WTC11 (cell line): ENCODE measurements around the gene SDK2. TPM values are rescaled to one million over a fixed set of nuclear protein-coding genes. Genes with fewer than 3 reads are reported as not detected.
"Not testable (repeated sequence)": the region's sequence is repeated elsewhere in the genome, so short reads cannot be mapped to it uniquely, and the experiment has no call there.

Experiments used
- ATAC-seq: fragments of 200-7000 bp; cut with Tn5 transposase; 2 replicates; pipeline ENCODE4 v1.10.0; 2021; ENCODE audit warnings: mild to moderate bottlenecking, moderate library complexity
- CTCF ChIA-PET: fragments of 300-600 bp; sonication (Branson Sonifier 250); formaldehyde crosslinking; loops from one replicate; lab custom pipeline; 2021; ENCODE audit warnings: antibody characterized with exemption; lab: Charles Lee
- POLR2A ChIA-PET: fragments of 350-600 bp; sonication (Branson Sonifier 250); formaldehyde crosslinking; loops from one replicate; lab custom pipeline; 2021; ENCODE audit warnings: antibody characterized with exemption; lab: Charles Lee
- DNase-seq: peaks from one replicate; pipeline ENCODE4 v3.0.0; 2021; ENCODE audit warnings: low spot score
- H3K27ac Mint-ChIP-seq: 2 replicates; pipeline ENCODE4 v1.8.0; 2021; ENCODE audit warnings: mixed read lengths
- H3K27me3 Mint-ChIP-seq: 2 replicates; pipeline ENCODE4 v1.8.0; 2021; ENCODE audit warnings: low read depth, mild to moderate bottlenecking, moderate library complexity, mixed read lengths
- H3K36me3 Mint-ChIP-seq: 2 replicates; pipeline ENCODE4 v1.8.0; 2021; ENCODE audit warnings: mixed read lengths
- H3K4me1 Mint-ChIP-seq: 2 replicates; pipeline ENCODE4 v1.8.0; 2022; ENCODE audit warnings: mixed read lengths
- H3K4me3 Mint-ChIP-seq: 2 replicates; pipeline ENCODE4 v1.8.0; 2021; ENCODE audit warnings: mild to moderate bottlenecking, moderate library complexity, mixed read lengths
- H3K9me3 Mint-ChIP-seq: 2 replicates; pipeline ENCODE4 v1.8.0; 2021; ENCODE audit warnings: mixed read lengths
- AFF4 ChIP-seq: sonication (generic); formaldehyde crosslinking; IDR thresholded peaks from 2 replicates; pipeline ENCODE4 v1.8.1; 2023; ENCODE audit warnings: mild to moderate bottlenecking, missing genetic modification reagents, borderline replicate concordance
- ATF1 ChIP-seq: sonication (generic); formaldehyde crosslinking; IDR thresholded peaks from 2 replicates; pipeline ENCODE4 v1.8.1; 2023; ENCODE audit warnings: mild to moderate bottlenecking, moderate library complexity, missing genetic modification reagents
- CTCF ChIP-seq: fragments of 200-600 bp; IDR thresholded peaks from 2 replicates; pipeline ENCODE4 v1.8.0; 2022; ENCODE audit warnings: antibody characterized with exemption
- HMGXB4 ChIP-seq: sonication (generic); formaldehyde crosslinking; IDR thresholded peaks from 2 replicates; pipeline ENCODE4 v1.8.1; 2023; ENCODE audit warnings: mild to moderate bottlenecking, moderate library complexity, missing genetic modification reagents
- IRF1 ChIP-seq: sonication (generic); formaldehyde crosslinking; IDR thresholded peaks from 2 replicates; pipeline ENCODE4 v1.8.0; 2023; ENCODE audit warnings: missing genetic modification reagents
- IRF2 ChIP-seq: sonication (generic); formaldehyde crosslinking; IDR thresholded peaks from 2 replicates; pipeline ENCODE4 v1.8.0; 2022; ENCODE audit warnings: low read depth, missing genetic modification reagents, borderline replicate concordance
- PRDM15 ChIP-seq: sonication (generic); formaldehyde crosslinking; IDR thresholded peaks from 2 replicates; pipeline ENCODE4 v1.8.0; 2022; ENCODE audit warnings: missing genetic modification reagents
- RORB ChIP-seq: fragments of 250-450 bp; sonication (Bioruptor Pico); IDR thresholded peaks from 2 replicates; pipeline ENCODE4 v1.9.0; 2021; ENCODE audit warnings: mild to moderate bottlenecking
- SMAD3 ChIP-seq: sonication (generic); formaldehyde crosslinking; IDR thresholded peaks from 2 replicates; pipeline ENCODE4 v1.8.0; 2022; ENCODE audit warnings: missing genetic modification reagents, mild to moderate bottlenecking, borderline replicate concordance
- TEAD4 ChIP-seq: sonication (generic); formaldehyde crosslinking; IDR thresholded peaks from 2 replicates; pipeline ENCODE4 v1.8.0; 2022; ENCODE audit warnings: mild to moderate bottlenecking, missing genetic modification reagents
- TP53 ChIP-seq: sonication (generic); formaldehyde crosslinking; IDR thresholded peaks from 2 replicates; pipeline ENCODE4 v1.8.1; 2023; ENCODE audit warnings: mild to moderate bottlenecking, missing genetic modification reagents
- ZNF232 ChIP-seq: sonication (generic); formaldehyde crosslinking; IDR thresholded peaks from 2 replicates; pipeline ENCODE4 v1.8.0; 2022; ENCODE audit warnings: mild to moderate bottlenecking, missing genetic modification reagents
- ZNF423 ChIP-seq: fragments of 250-450 bp; sonication (Bioruptor Pico); IDR thresholded peaks from 2 replicates; pipeline ENCODE4 v2.1.2; 2022; ENCODE audit warnings: mild to moderate bottlenecking, moderate library complexity
- total RNA-seq: library from RNA; stranded (reverse); gene quantifications from 3 replicates; pipeline ENCODE4 v1.2.3, GENCODE V29; 2021

Gene SDK2
- total RNA-seq, 1 experiment from 2014 or later = 14.8 TPM

- TF ChIP-seq TEAD4 (CRISPR knock-in tag) (no peak), ZNF232 (CRISPR knock-in tag) (0 out of 2 replicates have a peak, but pooled peaks have one; percentile 34), CTCF (no peak), PRDM15 (no peak)
Measured at GRCh38 chr17:73313526-73314127, 330.6 kb downstream of the SDK2 start (continued).

GRCh38 chr17:73312887-73313286 lies 331.4 kb downstream of the SDK2 start:
- ChIA-PET CTCF (interaction anchor here (0.7 to 7.7 kb wide), 8 partner anchors 29 to 586 kb away, joined by 3 to 88 read pairs (median 6); no protein-coding TSS in a partner anchor), POLR2A (interaction anchor here (0.5 to 5.3 kb wide), 4 partner anchors 9 to 124 kb away, joined by 3 to 55 read pairs (median 4); no protein-coding TSS in a partner anchor)
- H3K27me3 Mint-ChIP-seq = peaks cover 22% of the 10 kb centered on the region
- H3K4me1 Mint-ChIP-seq = peaks cover 39% of the 10 kb centered on the region
- not testable (repeated sequence) for H3K27ac Mint-ChIP-seq, H3K36me3 Mint-ChIP-seq, DNase-seq, ATAC-seq, H3K9me3 Mint-ChIP-seq
- H3K4me3 Mint-ChIP-seq = peak overlapping the region; percentile 87

GRCh38 chr17:73311781-73312641 lies 332.2 kb downstream of the SDK2 start, which contains the start of gene CDC42EP4:
TSS of gene CDC42EP4 (minus strand) at chr17:73312001. CDS start at chr17:73286500, 25,501 bp downstream.
- H3K27me3 Mint-ChIP-seq = peaks cover 16% of the 10 kb centered on the region
- ChIA-PET CTCF (interaction anchor here (0.7 to 7.7 kb wide), 20 partner anchors 8 to 585 kb away, joined by 3 to 88 read pairs (median 5); a partner anchor contains a TSS), POLR2A (interaction anchor here (0.5 to 5.3 kb wide), 7 partner anchors 10 to 123 kb away, joined by 3 to 55 read pairs (median 6); no protein-coding TSS in a partner anchor)
- H3K9me3 Mint-ChIP-seq = no peaks in the 10 kb centered on the region
- peak; percentile 89 for ATAC-seq
- DNase-seq = peak; percentile 96
- H3K27ac Mint-ChIP-seq = no peak within 1 kb of the TSS
- no peaks in the 10 kb centered on the region for H3K36me3 Mint-ChIP-seq
- H3K4me3 Mint-ChIP-seq = peak within 1 kb of the TSS; percentile 87
- H3K4me1 Mint-ChIP-seq = peaks cover 33% of the 10 kb centered on the region
- TF ChIP-seq AFF4 (no peak), HMGXB4 (no peak), TP53 (peak; percentile 31; the same call in 1 of the 2 replicates), ZNF423 (CRISPR knock-in tag) (peak; percentile 93), RORB (CRISPR knock-in tag) (no peak), ZNF232 (CRISPR knock-in tag) (peak; percentile 64; the same call in 1 of the 2 replicates), IRF1 (peak; percentile 53; the same call in 1 of the 2 replicates), IRF2 (CRISPR knock-in tag) (no peak), ATF1 (CRISPR knock-in tag) (no peak), SMAD3 (CRISPR knock-in tag) (peak; percentile 13; the same call in 1 of the 2 replicates)
